H9 (cell line): ENCODE data around the gene NR1D1. TPM values are rescaled to one million over a fixed set of nuclear protein-coding genes. Genes with fewer than 3 reads are reported as not detected.

ENCODE experiments used
- DNase-seq: peaks from one replicate; pipeline ENCODE4 v3.0.0-alpha.2; 2017
- H2AFZ ChIP-seq: one replicate; pipeline ENCODE4 v1.6.1; 2013; ENCODE audit warnings: mild to moderate bottlenecking, low read length, control low read depth, moderate library complexity
- H2AK5ac ChIP-seq: 2 replicates; pipeline ENCODE4 v1.6.1; 2013; ENCODE audit warnings: low read length, control low read depth, mixed read lengths; ENCODE audit not compliant: insufficient read length
- H2BK120ac ChIP-seq: one replicate; pipeline ENCODE4 v1.6.1; 2013; ENCODE audit warnings: low read depth, mild to moderate bottlenecking, low read length, control low read depth, inconsistent platforms; ENCODE audit not compliant: poor library complexity, severe bottlenecking
- H2BK12ac ChIP-seq: 2 replicates; pipeline ENCODE4 v1.6.1; 2013; ENCODE audit warnings: low read length, control low read depth, mixed read lengths, low read depth; ENCODE audit not compliant: insufficient read length
- H2BK15ac ChIP-seq: 2 replicates; pipeline ENCODE4 v1.6.1; 2013; ENCODE audit warnings: low read depth, low read length, control low read depth
- H2BK20ac ChIP-seq: one replicate; pipeline ENCODE4 v1.6.1; 2013; ENCODE audit warnings: low read depth, mild to moderate bottlenecking, low read length, control low read depth, inconsistent platforms; ENCODE audit not compliant: poor library complexity, severe bottlenecking
- H2BK5ac ChIP-seq: 2 replicates; pipeline ENCODE4 v1.6.1; 2013; ENCODE audit warnings: low read length, control low read depth, mixed read lengths; ENCODE audit not compliant: insufficient read length
- H3K14ac ChIP-seq: 2 replicates; pipeline ENCODE4 v1.6.1; 2013; ENCODE audit warnings: low read length, control low read depth; ENCODE audit not compliant: insufficient read depth
- H3K18ac ChIP-seq: 2 replicates; pipeline ENCODE4 v1.6.1; 2013; ENCODE audit warnings: low read depth, mild to moderate bottlenecking, mixed read lengths, low read length, control low read depth; ENCODE audit not compliant: insufficient read length
- H3K23ac ChIP-seq: 2 replicates; pipeline ENCODE4 v1.6.1; 2013; ENCODE audit warnings: low read length, control low read depth, mixed read lengths, low read depth; ENCODE audit not compliant: insufficient read length
- H3K23me2 ChIP-seq: 2 replicates; pipeline ENCODE4 v1.6.1; 2013; ENCODE audit warnings: low read depth, mild to moderate bottlenecking, mixed read lengths, low read length, control low read depth; ENCODE audit not compliant: insufficient read length, poor library complexity, severe bottlenecking
- H3K27ac ChIP-seq: 2 replicates; pipeline ENCODE4 v1.5.1; 2013; ENCODE audit warnings: low read length, control low read depth, mixed read lengths, low read depth; ENCODE audit not compliant: insufficient read length
- H3K27me3 ChIP-seq: 2 replicates; pipeline ENCODE4 v1.6.1; 2013; ENCODE audit warnings: low read length, control low read depth, inconsistent platforms; ENCODE audit not compliant: insufficient read depth
- H3K4ac ChIP-seq: 2 replicates; pipeline ENCODE4 v1.6.1; 2013; ENCODE audit warnings: low read depth, mild to moderate bottlenecking, control low read depth, inconsistent platforms, low read length, moderate library complexity
- H3K4me1 ChIP-seq: 2 replicates; pipeline ENCODE4 v1.6.1; 2013; ENCODE audit warnings: low read length, control low read depth, inconsistent platforms; ENCODE audit not compliant: insufficient read depth
- H3K4me2 ChIP-seq: 2 replicates; pipeline ENCODE4 v1.6.1; 2013; ENCODE audit warnings: low read length, control low read depth, mixed read lengths; ENCODE audit not compliant: insufficient read length, insufficient read depth
- H3K56ac ChIP-seq: 2 replicates; pipeline ENCODE4 v1.6.1; 2013; ENCODE audit warnings: low read depth, mild to moderate bottlenecking, mixed read lengths, low read length, control low read depth; ENCODE audit not compliant: insufficient read length
- H3K79me1 ChIP-seq: 2 replicates; pipeline ENCODE4 v1.6.1; 2013; ENCODE audit warnings: low read depth, mild to moderate bottlenecking, moderate library complexity, low read length, control low read depth, inconsistent platforms; ENCODE audit not compliant: insufficient read depth, poor library complexity, severe bottlenecking
- H3K79me2 ChIP-seq: 2 replicates; pipeline ENCODE4 v1.6.1; 2013; ENCODE audit warnings: low read length, control low read depth, inconsistent platforms; ENCODE audit not compliant: insufficient read depth
- H3K9ac ChIP-seq: 2 replicates; pipeline ENCODE4 v1.6.1; 2013; ENCODE audit warnings: low read length, control low read depth, mixed read lengths; ENCODE audit not compliant: insufficient read length; ENCODE audit errors: extremely low read depth
- H3K9me3 ChIP-seq: one replicate; pipeline ENCODE4 v1.6.1; 2013; ENCODE audit warnings: low read depth, low read length, inconsistent platforms; ENCODE audit not compliant: control insufficient read depth
- H3T11ph ChIP-seq: one replicate; pipeline ENCODE4 v1.6.1; 2013; ENCODE audit warnings: mild to moderate bottlenecking, low read length, control low read depth, inconsistent platforms
- H4K20me1 ChIP-seq: one replicate; pipeline ENCODE4 v1.6.1; 2013; ENCODE audit not compliant: control insufficient read depth, insufficient read length, insufficient read depth
- H4K5ac ChIP-seq: 2 replicates; pipeline ENCODE4 v1.6.1; 2013; ENCODE audit warnings: low read depth, mild to moderate bottlenecking, mixed read lengths, low read length, control low read depth; ENCODE audit not compliant: insufficient read length
- H4K8ac ChIP-seq: replicated peaks from 2 replicates; pipeline ENCODE4 v1.6.1; 2013; ENCODE audit warnings: low read length, control low read depth, mixed read lengths, low read depth; ENCODE audit not compliant: insufficient read length
- H4K91ac ChIP-seq: 2 replicates; pipeline ENCODE4 v1.6.1; 2013; ENCODE audit warnings: low read depth, mild to moderate bottlenecking, moderate library complexity, mixed read lengths, low read length, control low read depth; ENCODE audit not compliant: insufficient read length
- H3K27ac Mint-ChIP-seq, 3 experiments: 2 replicates in 2 of 3; 3 replicates in 1 of 3; pipeline ENCODE4 v1.8.0; 2020 to 2021; ENCODE audit warnings: mixed read lengths in 3 of 3, mild to moderate bottlenecking in 1 of 3, moderate library complexity in 1 of 3
- H3K27me3 Mint-ChIP-seq: 2 replicates; pipeline ENCODE4 v1.8.0; 2021; ENCODE audit warnings: low read depth, mild to moderate bottlenecking, moderate library complexity, mixed read lengths
- H3K36me3 Mint-ChIP-seq, 3 experiments: 2 replicates in 2 of 3; 3 replicates in 1 of 3; pipeline ENCODE4 v1.8.0; 2020 to 2021; ENCODE audit warnings: low read depth in 3 of 3, mixed read lengths in 3 of 3; ENCODE audit not compliant: insufficient read depth in 1 of 3
- H3K4me1 Mint-ChIP-seq, 2 experiments: 2 replicates each; pipeline ENCODE4 v1.8.0; 2020; ENCODE audit warnings: mixed read lengths in 2 of 2
- H3K4me3 Mint-ChIP-seq, 2 experiments: 2 replicates in 1 of 2; 3 replicates in 1 of 2; pipeline ENCODE4 v1.8.0; 2020 to 2021; ENCODE audit warnings: mild to moderate bottlenecking in 2 of 2, mixed read lengths in 2 of 2, moderate library complexity in 1 of 2
- H3K9me3 Mint-ChIP-seq, 2 experiments: 2 replicates in 1 of 2; 3 replicates in 1 of 2; pipeline ENCODE4 v1.8.0; 2020; ENCODE audit warnings: mild to moderate bottlenecking in 2 of 2, mixed read lengths in 2 of 2, moderate library complexity in 1 of 2
- WGBS: extraction: QIAGEN DNeasy Blood & Tissue Kit; methylation state at CpG from one replicate; pipeline ENCODE4 v1.1.7; 2013; ENCODE audit warnings: missing lambda C conversion rate, low lambda C conversion rate, mixed read lengths; ENCODE audit not compliant: insufficient read length; ENCODE audit errors: extremely low coverage; 5-methylcytosine and 5-hydroxymethylcytosine counted together
- total RNA-seq: library from RNA; stranded (reverse); gene quantifications from 2 replicates; pipeline ENCODE4 v1.2.1, GENCODE V29; 2021
- TF ChIP-seq, protein P1 (sequence below): fragments of 200-600 bp; sonication (generic); conservative IDR thresholded peaks from 3 replicates; pipeline ENCODE4 v1.8.0; 2021; ENCODE audit warnings: antibody characterized with exemption, mild to moderate bottlenecking

Gene NR1D1
- total RNA-seq, 1 experiment from 2014 or later, result 8.6 TPM

DNA sequence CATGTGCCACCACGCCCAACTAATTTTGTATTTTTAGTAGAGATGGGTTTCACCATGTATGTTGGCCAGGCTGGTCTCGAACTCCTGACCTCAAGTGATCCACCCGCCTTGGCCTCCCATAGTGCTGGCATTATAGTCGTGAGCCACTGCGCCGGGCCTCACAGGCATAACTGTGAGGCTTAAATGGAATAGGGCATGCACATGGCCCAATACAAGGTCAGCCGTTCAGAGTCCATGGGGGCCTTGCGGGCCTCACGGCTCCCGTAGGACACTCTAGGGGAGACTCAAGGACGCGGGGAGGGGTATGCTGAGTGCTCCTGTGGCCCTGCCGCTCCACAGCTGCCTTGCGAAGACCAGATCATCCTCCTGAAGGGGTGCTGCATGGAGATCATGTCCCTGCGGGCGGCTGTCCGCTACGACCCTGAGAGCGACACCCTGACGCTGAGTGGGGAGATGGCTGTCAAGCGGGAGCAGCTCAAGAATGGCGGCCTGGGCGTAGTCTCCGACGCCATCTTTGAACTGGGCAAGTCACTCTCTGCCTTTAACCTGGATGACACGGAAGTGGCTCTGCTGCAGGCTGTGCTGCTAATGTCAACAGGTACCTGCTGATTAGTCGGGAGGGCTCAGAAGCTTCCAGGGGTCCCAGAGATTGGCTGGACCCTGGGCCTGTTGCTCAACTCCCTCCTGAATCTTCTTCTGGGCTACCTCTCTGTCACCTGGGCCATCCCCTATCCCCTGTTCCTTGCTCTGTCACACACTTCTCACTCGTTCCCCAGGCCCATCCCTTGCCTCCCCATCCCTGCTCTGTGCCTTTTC lies 12.3 kb downstream of the NR1D1 start:
- Histone ChIP-seq H3K4ac (no peak overlapping the region), H2AK5ac (no peak overlapping the region), H2AFZ (no peak overlapping the region), H4K5ac (no peak overlapping the region), H3K56ac (no peak overlapping the region), H3K9me3 (no peaks in the 10 kb centered on the region), H4K91ac (no peak overlapping the region), H3K18ac (no peak overlapping the region), H3K4me2 (no peak overlapping the region), H4K20me1 (peaks cover 2% of the 10 kb centered on the region), H2BK12ac (no peak overlapping the region), H3K27ac (no peak overlapping the region), H4K8ac (no peak overlapping the region), H2BK20ac (no peak overlapping the region), H3K27me3 (no peaks in the 10 kb centered on the region), H2BK5ac (no peak overlapping the region), H3T11ph (no peak overlapping the region), H3K9ac (no peak overlapping the region), H2BK120ac (no peak overlapping the region), H3K14ac (no peak overlapping the region), H3K79me1 (no peaks in the 10 kb centered on the region), H3K79me2 (no peaks in the 10 kb centered on the region), H3K23me2 (no peaks in the 10 kb centered on the region), H3K4me1 (no peaks in the 10 kb centered on the region; the same call in 1 of the 2 replicates), H2BK15ac (no peak overlapping the region), H3K23ac (no peak overlapping the region)
- no peak overlapping the region; a peak in 2 of 5 replicates for H3K4me3 Mint-ChIP-seq
- no peaks in the 10 kb centered on the region for H3K27me3 Mint-ChIP-seq
- no CpG with 5 or more reads among the region's 28 CpGs for WGBS
- H3K9me3 Mint-ChIP-seq, result peaks cover 0 to 2% of the 10 kb centered on the region in 2 experiments; a peak in 1 of 5 replicates
- peaks cover 9 to 37% of the 10 kb centered on the region in 2 experiments; a peak in 3 of 4 replicates for H3K4me1 Mint-ChIP-seq
- peak overlapping the region in 2 of 3 experiments; percentile 8 to 23; a peak in 3 of 7 replicates for H3K27ac Mint-ChIP-seq
- peaks cover 12 to 29% (median 24%) of the 10 kb centered on the region in 3 experiments; a peak in 6 of 7 replicates for H3K36me3 Mint-ChIP-seq
- no peak for DNase-seq
- TF ChIP-seq, protein P1, sequence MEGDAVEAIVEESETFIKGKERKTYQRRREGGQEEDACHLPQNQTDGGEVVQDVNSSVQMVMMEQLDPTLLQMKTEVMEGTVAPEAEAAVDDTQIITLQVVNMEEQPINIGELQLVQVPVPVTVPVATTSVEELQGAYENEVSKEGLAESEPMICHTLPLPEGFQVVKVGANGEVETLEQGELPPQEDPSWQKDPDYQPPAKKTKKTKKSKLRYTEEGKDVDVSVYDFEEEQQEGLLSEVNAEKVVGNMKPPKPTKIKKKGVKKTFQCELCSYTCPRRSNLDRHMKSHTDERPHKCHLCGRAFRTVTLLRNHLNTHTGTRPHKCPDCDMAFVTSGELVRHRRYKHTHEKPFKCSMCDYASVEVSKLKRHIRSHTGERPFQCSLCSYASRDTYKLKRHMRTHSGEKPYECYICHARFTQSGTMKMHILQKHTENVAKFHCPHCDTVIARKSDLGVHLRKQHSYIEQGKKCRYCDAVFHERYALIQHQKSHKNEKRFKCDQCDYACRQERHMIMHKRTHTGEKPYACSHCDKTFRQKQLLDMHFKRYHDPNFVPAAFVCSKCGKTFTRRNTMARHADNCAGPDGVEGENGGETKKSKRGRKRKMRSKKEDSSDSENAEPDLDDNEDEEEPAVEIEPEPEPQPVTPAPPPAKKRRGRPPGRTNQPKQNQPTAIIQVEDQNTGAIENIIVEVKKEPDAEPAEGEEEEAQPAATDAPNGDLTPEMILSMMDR, result no peak
